NCI-H226 (cell line): ENCODE data around the gene DNAJC7.
"Not testable (repeated sequence)": the region's sequence is repeated elsewhere in the genome, so short reads cannot be mapped to it uniquely, and the experiment has no call there.

Experiments
- DNase-seq: peaks from one replicate; pipeline ENCODE4 v3.0.0-alpha.2; 2015

DNAJC7 gene

GRCh38 chr17:42039794-42040763 is 22.8 kb upstream of the DNAJC7 start:
- DNase-seq = no peak

GRCh38 chr17:42038221-42038973 is 21.2 kb upstream of the DNAJC7 start:
- DNase-seq = no peak

- no peak for DNase-seq
These were observed 16.8 kb upstream of the DNAJC7 start for GRCh38 chr17:42034059-42034458.

GRCh38 chr17:42031584-42031983 is 14.3 kb upstream of the DNAJC7 start:
- DNase-seq = no peak

GRCh38 chr17:42028791-42029127 is 11.5 kb upstream of the DNAJC7 start:
- DNase-seq = no peak

GRCh38 chr17:42027961-42028790 is 10.9 kb upstream of the DNAJC7 start:
- no peak for DNase-seq

GRCh38 chr17:42027590-42027889 is 10.3 kb upstream of the DNAJC7 start:
- DNase-seq = no peak

- no peak for DNase-seq
These were observed 9.8 kb upstream of the DNAJC7 start for GRCh38 chr17:42026857-42027589.

- no peak for DNase-seq
These were observed 8.7 kb upstream of the DNAJC7 start for GRCh38 chr17:42025936-42026335.

- no peak for DNase-seq
These were observed 7.9 kb upstream of the DNAJC7 start for GRCh38 chr17:42025191-42025579.

GRCh38 chr17:42023524-42024349 is 6.5 kb upstream of the DNAJC7 start:
- peak; percentile 75 for DNase-seq

GRCh38 chr17:42020845-42021244 is 3.6 kb upstream of the DNAJC7 start:
- not testable (repeated sequence) for DNase-seq

GRCh38 chr17:42019509-42020404 is 2.5 kb upstream of the DNAJC7 start, which contains the start of gene NKIRAS2:
NKIRAS2 (plus strand) TSS chr17:42020090; CDS start chr17:42021578, 1,488 bp downstream.
- DNase-seq = peak; percentile 85

- no peak for DNase-seq
These were observed 1.7 kb upstream of the DNAJC7 start for GRCh38 chr17:42018988-42019387.

- no peak for DNase-seq
These were observed 1.1 kb upstream of the DNAJC7 start for GRCh38 chr17:42018339-42018738.

GRCh38 chr17:42017866-42018200 is 594 bp upstream of the DNAJC7 start:
- DNase-seq = no peak

- no peak for DNase-seq
These were observed 818 bp downstream of the DNAJC7 start for GRCh38 chr17:42016411-42016831.

GRCh38 chr17:42013740-42014139 is 3.5 kb downstream of the DNAJC7 start:
- not testable (repeated sequence) for DNase-seq

- not testable (repeated sequence) for DNase-seq
These were observed 4.9 kb downstream of the DNAJC7 start for GRCh38 chr17:42012363-42012762.

- DNase-seq = peak; percentile 24
These were observed 6.2 kb downstream of the DNAJC7 start for GRCh38 chr17:42010898-42011516.
